ENCODE results near the gene PCSK5.

DNA sequence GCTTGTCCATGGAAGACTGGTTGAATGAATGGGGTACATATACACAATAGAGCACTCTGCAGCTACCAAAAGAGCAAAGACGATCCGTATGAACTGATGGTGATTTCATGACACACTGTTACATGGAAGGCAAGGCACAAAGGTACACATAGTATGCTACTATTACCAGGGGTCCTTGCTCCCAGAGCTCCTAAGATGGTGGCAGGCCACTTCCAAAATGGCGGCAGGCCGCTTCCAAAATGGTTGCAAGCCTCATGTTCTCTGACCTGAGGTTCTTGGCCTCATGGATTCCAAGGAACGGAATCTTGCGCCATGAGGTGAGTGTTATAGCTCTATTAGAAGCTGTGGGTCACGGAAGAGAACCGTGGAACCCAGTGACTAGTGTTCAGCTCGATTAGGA, 356.2 kb downstream of the PCSK5 start:
- TF ChIP-seq CTCF (IDR thresholded peaks at IDR 0.05) (no peak), POLR2A (IDR thresholded peaks at IDR 0.05) (no peak)
